ENCODE results near the gene CNGA3. TPM values are rescaled to one million over a fixed set of nuclear protein-coding genes. Genes with fewer than 3 reads are reported as not detected.

The CNGA3 gene
- total and polyA plus RNA-seq, 2 of the 8 experiments (the other 6 are each of a cell fraction or from before 2014, with no cell fraction given): 0.02 TPM; not detected in 1

GRCh38 chr2:98359986-98360385 lies 13.7 kb downstream of the CNGA3 start (continued):
- TF ChIP-seq PHF8 (conservative IDR thresholded peaks at IDR 0.05; ENCODE audit: low read depth, low read length): no peak
- TF ChIP-seq RBBP5 (IDR thresholded peaks at IDR 0.05; ENCODE audit: borderline replicate concordance, low read depth, low read length): no peak
- no peak for TF ChIP-seq SIN3A (conservative IDR thresholded peaks at IDR 0.05 in 1 of 2, IDR thresholded peaks at IDR 0.05 in 1 of 2; ENCODE audit: low read depth in 1 of 2, low read length in 2 of 2)
- no peak for TF ChIP-seq EZH2 (IDR thresholded peaks at IDR 0.05; ENCODE audit: low read depth, low read length, severe bottlenecking)
- no peak for TF ChIP-seq CTBP2 (IDR thresholded peaks at IDR 0.05; ENCODE audit: borderline replicate concordance, insufficient read depth, insufficient read length, low read length)
- TF ChIP-seq KDM4A (IDR thresholded peaks at IDR 0.05; ENCODE audit: low read depth, low read length, severe bottlenecking): no peak
